HG03460 (cell line): ENCODE data around the gene IFNLR1.
"Not testable (repeated sequence)": the region's sequence is repeated elsewhere in the genome, so short reads cannot be mapped to it uniquely, and the experiment has no call there.

Experiments used
- ATAC-seq: cut with Tn5 transposase; IDR thresholded peaks from one replicate; pipeline ENCODE4 v1.9.1; 2021; ENCODE audit not compliant: unreplicated experiment

Gene IFNLR1

GRCh38 chr1:24186993-24187790 lies at the start of gene IFNLR1:
IFNLR1 (minus strand) TSS chr1:24187289; CDS start chr1:24187248, 41 bp downstream.
- no peak for ATAC-seq

DNA sequence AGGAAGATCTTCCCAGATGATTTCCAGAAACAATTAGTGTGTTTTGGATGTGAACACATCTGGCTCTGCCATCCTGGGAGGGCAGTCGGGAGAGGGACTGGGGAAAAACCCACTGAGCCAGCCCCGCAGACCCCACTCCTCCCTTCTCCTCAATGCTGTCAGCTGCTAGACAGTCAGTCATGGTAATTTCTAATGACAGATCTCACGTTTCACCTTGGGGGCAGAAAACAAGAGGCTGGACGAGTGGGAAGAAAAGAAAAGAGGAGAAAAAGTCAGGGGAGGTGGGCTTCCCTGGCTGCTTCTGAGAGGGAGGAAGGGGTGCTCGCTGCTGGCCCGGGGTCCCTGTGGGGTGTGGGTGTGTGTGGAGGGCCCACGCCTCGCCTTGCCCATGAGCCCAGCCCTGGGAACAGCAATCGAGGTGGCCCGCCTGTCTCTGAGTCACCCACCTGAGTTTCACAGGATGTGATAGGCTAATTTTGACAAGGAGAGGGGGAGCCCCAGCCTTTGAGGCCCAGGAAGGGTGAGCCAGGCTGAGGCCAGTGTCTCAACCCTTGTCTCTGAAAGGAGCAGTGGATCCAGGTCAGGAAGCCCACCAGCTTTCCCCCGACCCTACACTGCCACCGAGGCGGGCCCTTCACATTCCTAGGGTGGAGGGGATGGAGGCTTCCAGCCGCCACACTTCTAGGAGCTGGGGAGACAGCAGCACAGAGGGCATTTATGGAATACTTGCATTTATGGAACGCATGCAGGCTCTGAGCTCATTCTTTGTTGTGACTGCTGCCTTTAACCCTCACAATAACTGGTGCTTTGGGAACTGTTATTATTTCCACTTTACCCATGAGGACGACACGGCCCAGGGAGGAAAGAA lies 49.1 kb upstream of the IFNLR1 start:
- no peak for ATAC-seq

GRCh38 chr1:24233684-24234600 lies 46.9 kb upstream of the IFNLR1 start:
- ATAC-seq = no peak

- no peak for ATAC-seq
Observed at GRCh38 chr1:24231701-24232100, 44.6 kb upstream of the IFNLR1 start.

DNA sequence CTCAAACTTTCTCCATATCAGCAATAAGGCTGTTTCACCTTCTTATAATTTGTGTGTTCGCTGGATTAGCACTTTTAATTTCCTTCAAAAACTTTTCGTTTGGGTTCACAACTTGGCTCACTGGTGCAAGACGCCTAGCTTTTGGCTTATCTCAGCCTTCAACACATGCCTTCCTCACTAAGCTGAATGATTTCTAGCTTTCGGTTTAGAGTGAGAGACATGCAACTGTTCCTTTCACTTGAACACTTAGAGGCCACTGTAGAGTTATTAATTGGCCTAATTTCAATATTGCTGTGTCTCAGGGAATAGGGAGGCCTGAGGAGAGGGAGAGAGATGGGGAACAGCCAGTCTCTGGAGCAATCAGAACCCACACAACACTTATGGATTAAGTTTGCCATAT lies 41.2 kb upstream of the IFNLR1 start:
- no peak for ATAC-seq

GRCh38 chr1:24226749-24227148 lies 39.7 kb upstream of the IFNLR1 start:
- no peak for ATAC-seq

- ATAC-seq = no peak
Observed at GRCh38 chr1:24224761-24225160, 37.7 kb upstream of the IFNLR1 start.

DNA sequence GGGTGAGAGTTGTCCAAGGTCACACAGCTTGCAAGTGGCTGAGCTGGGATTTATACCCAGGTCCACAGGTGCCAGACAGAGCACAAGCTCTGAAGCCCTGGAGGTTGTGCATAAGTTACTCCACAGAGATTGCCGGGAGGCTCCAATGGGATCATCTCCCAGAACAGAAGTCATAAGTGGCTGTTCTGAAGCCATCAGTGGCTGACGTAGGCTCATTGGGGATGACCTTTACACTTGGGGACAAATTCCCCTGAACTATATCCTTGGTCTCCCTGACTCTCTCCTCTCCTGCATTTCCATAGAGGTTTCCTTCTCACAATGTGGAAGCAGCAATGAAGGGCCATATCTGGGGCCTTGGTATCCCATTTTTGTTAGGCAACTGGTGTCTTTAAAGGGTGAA lies 37.0 kb upstream of the IFNLR1 start:
- ATAC-seq = no peak

- ATAC-seq = no peak
Observed at GRCh38 chr1:24222793-24223192, 35.7 kb upstream of the IFNLR1 start.

DNA sequence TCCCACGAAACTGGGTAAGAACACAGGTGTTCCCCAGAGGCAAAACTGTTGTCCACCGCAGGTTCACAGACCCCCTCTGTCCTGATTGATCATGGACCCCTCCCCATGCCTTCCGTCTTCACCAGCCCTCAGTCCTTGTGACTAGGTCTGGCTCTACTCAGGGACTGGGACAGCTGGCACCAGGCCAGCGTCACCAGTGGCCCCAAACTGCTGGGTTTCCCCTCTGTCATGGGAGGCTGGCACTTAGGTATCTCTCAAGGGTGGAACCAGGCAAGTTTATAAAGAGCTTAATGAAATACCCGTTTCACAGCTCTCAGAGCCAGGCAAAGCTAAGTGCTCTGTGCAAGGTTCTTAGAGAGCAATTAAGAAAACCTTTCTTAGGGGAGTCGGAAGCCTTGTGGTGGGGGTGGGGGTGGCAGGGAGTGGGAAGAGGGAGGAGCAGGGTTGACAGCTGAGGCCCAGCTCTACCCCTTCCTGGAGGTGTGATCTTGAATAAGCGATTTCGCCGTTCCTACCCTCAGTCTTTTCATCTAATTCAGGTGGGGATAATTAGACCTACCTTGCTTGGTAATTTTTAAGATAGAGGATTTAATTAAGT lies 35.0 kb upstream of the IFNLR1 start:
- no peak for ATAC-seq

DNA sequence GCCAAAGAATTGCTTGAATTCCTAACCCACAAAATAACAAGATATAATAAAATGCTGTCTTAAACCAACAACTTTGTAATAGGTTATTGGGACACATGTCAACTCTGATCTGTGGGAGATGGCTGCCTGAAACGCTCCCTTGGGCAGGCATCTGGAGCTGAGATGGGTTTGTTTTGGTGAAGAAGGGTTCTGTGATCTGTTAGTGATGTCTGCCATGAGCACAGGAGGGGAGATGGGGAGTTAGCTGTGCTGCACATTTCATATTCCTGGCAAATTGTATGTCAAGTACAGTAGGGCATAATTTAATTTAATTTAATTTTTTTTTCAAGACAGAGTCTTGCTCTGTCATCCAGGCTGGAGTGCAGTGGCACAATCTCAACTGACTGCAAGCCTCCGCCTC lies 34.2 kb upstream of the IFNLR1 start:
- no peak for ATAC-seq

- no peak for ATAC-seq
Observed at GRCh38 chr1:24216276-24217074, 29.4 kb upstream of the IFNLR1 start.

GRCh38 chr1:24215226-24215814 lies 28.2 kb upstream of the IFNLR1 start:
- no peak for ATAC-seq

DNA sequence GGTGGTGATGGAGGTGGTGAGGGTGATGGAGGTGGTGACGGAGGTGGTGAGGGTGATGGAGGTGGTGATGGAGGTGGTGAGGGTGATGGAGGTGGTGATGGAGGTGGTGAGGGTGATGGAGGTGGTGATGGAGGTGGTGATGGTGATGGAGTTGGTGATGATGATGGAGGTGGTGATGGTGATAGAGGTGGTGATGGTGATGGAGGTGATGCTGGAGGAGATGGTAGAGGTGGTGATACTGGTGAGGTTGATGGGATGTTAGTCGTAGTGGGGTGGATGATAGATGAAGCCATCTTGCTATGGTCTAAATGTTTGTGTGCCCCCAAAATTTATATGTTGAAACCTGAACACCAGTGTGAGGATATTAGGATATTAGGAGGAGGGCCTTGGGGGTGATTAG lies 25.3 kb upstream of the IFNLR1 start:
- ATAC-seq = no peak

GRCh38 chr1:24210195-24210627 lies 23.1 kb upstream of the IFNLR1 start:
- no peak for ATAC-seq

- ATAC-seq = no peak
Observed at GRCh38 chr1:24209097-24209496, 22.0 kb upstream of the IFNLR1 start.

GRCh38 chr1:24207709-24208108 lies 20.6 kb upstream of the IFNLR1 start:
- ATAC-seq = no peak

DNA sequence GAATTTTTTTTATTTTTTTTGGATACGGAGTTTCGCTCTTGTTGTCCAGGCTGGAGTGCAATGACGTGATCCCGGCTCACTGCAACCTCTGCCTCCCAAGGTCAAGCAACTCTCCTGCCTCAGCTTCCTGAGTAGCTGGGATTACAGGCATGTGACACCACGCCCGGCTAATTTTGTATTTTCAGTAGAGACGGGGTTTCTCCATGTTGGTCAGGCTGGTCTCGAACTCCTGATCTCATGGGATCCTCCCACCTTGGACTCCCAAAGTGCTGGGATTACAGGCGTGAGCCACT lies 20.3 kb upstream of the IFNLR1 start:
- ATAC-seq = not testable (repeated sequence)

DNA sequence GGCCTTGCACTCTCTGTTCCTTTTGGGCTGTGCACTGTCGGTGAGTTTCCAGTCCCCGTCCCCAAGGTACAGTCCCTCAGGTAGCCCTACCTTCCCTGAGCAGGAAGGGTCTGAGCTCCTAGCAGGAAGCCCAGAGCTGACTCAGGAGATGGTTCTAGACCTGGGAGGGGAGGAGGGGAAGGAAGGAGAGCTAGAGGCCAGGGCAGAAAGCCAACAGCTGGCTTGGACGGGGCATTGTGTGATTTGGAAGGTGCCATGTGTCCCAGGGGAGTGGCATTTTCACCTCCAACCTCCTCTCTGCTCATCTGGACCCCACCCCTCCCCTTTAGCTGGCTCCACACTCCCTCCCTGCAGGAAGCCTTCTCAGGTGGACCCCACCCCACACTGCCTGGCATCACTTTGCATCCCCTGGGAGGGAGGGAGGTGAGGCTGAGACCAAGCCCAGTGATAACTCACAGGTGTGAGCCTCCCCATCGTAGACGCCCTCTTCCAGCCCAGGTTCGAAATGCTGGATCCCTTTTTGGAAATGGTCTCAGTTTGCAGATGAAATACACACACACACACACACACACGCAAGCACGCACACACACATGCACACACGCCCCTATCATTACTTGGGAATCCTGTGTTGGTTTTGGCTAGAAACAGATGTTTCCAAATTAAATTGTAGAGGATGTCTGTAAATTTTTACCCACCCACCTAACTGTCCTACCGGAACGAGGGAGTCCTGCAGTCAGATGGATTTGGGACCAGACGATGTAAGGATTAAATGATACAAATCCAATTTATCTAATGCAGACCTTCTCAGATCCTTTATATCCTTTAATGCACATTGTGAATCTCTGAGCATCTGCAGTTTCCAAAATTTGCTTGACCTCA lies 19.7 kb upstream of the IFNLR1 start:
- no peak for ATAC-seq
